H9 (cell line): ENCODE results near the gene COQ10B. TPM values are rescaled to one million over a fixed set of nuclear protein-coding genes. Genes with fewer than 3 reads are reported as not detected.

Experiments used
- DNase-seq: peaks from one replicate; pipeline ENCODE4 v3.0.0-alpha.2; 2017
- H2AFZ ChIP-seq: one replicate; pipeline ENCODE4 v1.6.1; 2013; ENCODE audit warnings: mild to moderate bottlenecking, low read length, control low read depth, moderate library complexity
- H2AK5ac ChIP-seq: 2 replicates; pipeline ENCODE4 v1.6.1; 2013; ENCODE audit warnings: low read length, control low read depth, mixed read lengths; ENCODE audit not compliant: insufficient read length
- H2BK120ac ChIP-seq: one replicate; pipeline ENCODE4 v1.6.1; 2013; ENCODE audit warnings: low read depth, mild to moderate bottlenecking, low read length, control low read depth, inconsistent platforms; ENCODE audit not compliant: poor library complexity, severe bottlenecking
- H2BK12ac ChIP-seq: 2 replicates; pipeline ENCODE4 v1.6.1; 2013; ENCODE audit warnings: low read length, control low read depth, mixed read lengths, low read depth; ENCODE audit not compliant: insufficient read length
- H2BK15ac ChIP-seq: 2 replicates; pipeline ENCODE4 v1.6.1; 2013; ENCODE audit warnings: low read depth, low read length, control low read depth
- H2BK20ac ChIP-seq: one replicate; pipeline ENCODE4 v1.6.1; 2013; ENCODE audit warnings: low read depth, mild to moderate bottlenecking, low read length, control low read depth, inconsistent platforms; ENCODE audit not compliant: poor library complexity, severe bottlenecking
- H2BK5ac ChIP-seq: 2 replicates; pipeline ENCODE4 v1.6.1; 2013; ENCODE audit warnings: low read length, control low read depth, mixed read lengths; ENCODE audit not compliant: insufficient read length
- H3K14ac ChIP-seq: 2 replicates; pipeline ENCODE4 v1.6.1; 2013; ENCODE audit warnings: low read length, control low read depth; ENCODE audit not compliant: insufficient read depth
- H3K18ac ChIP-seq: 2 replicates; pipeline ENCODE4 v1.6.1; 2013; ENCODE audit warnings: low read depth, mild to moderate bottlenecking, mixed read lengths, low read length, control low read depth; ENCODE audit not compliant: insufficient read length
- H3K23ac ChIP-seq: 2 replicates; pipeline ENCODE4 v1.6.1; 2013; ENCODE audit warnings: low read length, control low read depth, mixed read lengths, low read depth; ENCODE audit not compliant: insufficient read length
- H3K23me2 ChIP-seq: 2 replicates; pipeline ENCODE4 v1.6.1; 2013; ENCODE audit warnings: low read depth, mild to moderate bottlenecking, mixed read lengths, low read length, control low read depth; ENCODE audit not compliant: insufficient read length, poor library complexity, severe bottlenecking
- H3K27ac ChIP-seq: 2 replicates; pipeline ENCODE4 v1.5.1; 2013; ENCODE audit warnings: low read length, control low read depth, mixed read lengths, low read depth; ENCODE audit not compliant: insufficient read length
- H3K27me3 ChIP-seq: 2 replicates; pipeline ENCODE4 v1.6.1; 2013; ENCODE audit warnings: low read length, control low read depth, inconsistent platforms; ENCODE audit not compliant: insufficient read depth
- H3K4ac ChIP-seq: 2 replicates; pipeline ENCODE4 v1.6.1; 2013; ENCODE audit warnings: low read depth, mild to moderate bottlenecking, control low read depth, inconsistent platforms, low read length, moderate library complexity
- H3K4me1 ChIP-seq: 2 replicates; pipeline ENCODE4 v1.6.1; 2013; ENCODE audit warnings: low read length, control low read depth, inconsistent platforms; ENCODE audit not compliant: insufficient read depth
- H3K4me2 ChIP-seq: 2 replicates; pipeline ENCODE4 v1.6.1; 2013; ENCODE audit warnings: low read length, control low read depth, mixed read lengths; ENCODE audit not compliant: insufficient read length, insufficient read depth
- H3K56ac ChIP-seq: 2 replicates; pipeline ENCODE4 v1.6.1; 2013; ENCODE audit warnings: low read depth, mild to moderate bottlenecking, mixed read lengths, low read length, control low read depth; ENCODE audit not compliant: insufficient read length
- H3K79me1 ChIP-seq: 2 replicates; pipeline ENCODE4 v1.6.1; 2013; ENCODE audit warnings: low read depth, mild to moderate bottlenecking, moderate library complexity, low read length, control low read depth, inconsistent platforms; ENCODE audit not compliant: insufficient read depth, poor library complexity, severe bottlenecking
- H3K79me2 ChIP-seq: 2 replicates; pipeline ENCODE4 v1.6.1; 2013; ENCODE audit warnings: low read length, control low read depth, inconsistent platforms; ENCODE audit not compliant: insufficient read depth
- H3K9ac ChIP-seq: 2 replicates; pipeline ENCODE4 v1.6.1; 2013; ENCODE audit warnings: low read length, control low read depth, mixed read lengths; ENCODE audit not compliant: insufficient read length; ENCODE audit errors: extremely low read depth
- H3K9me3 ChIP-seq: one replicate; pipeline ENCODE4 v1.6.1; 2013; ENCODE audit warnings: low read depth, low read length, inconsistent platforms; ENCODE audit not compliant: control insufficient read depth
- H3T11ph ChIP-seq: one replicate; pipeline ENCODE4 v1.6.1; 2013; ENCODE audit warnings: mild to moderate bottlenecking, low read length, control low read depth, inconsistent platforms
- H4K20me1 ChIP-seq: one replicate; pipeline ENCODE4 v1.6.1; 2013; ENCODE audit not compliant: control insufficient read depth, insufficient read length, insufficient read depth
- H4K5ac ChIP-seq: 2 replicates; pipeline ENCODE4 v1.6.1; 2013; ENCODE audit warnings: low read depth, mild to moderate bottlenecking, mixed read lengths, low read length, control low read depth; ENCODE audit not compliant: insufficient read length
- H4K8ac ChIP-seq: replicated peaks from 2 replicates; pipeline ENCODE4 v1.6.1; 2013; ENCODE audit warnings: low read length, control low read depth, mixed read lengths, low read depth; ENCODE audit not compliant: insufficient read length
- H4K91ac ChIP-seq: 2 replicates; pipeline ENCODE4 v1.6.1; 2013; ENCODE audit warnings: low read depth, mild to moderate bottlenecking, moderate library complexity, mixed read lengths, low read length, control low read depth; ENCODE audit not compliant: insufficient read length
- H3K27ac Mint-ChIP-seq, 3 experiments: 2 replicates in 2 of 3; 3 replicates in 1 of 3; pipeline ENCODE4 v1.8.0; 2020 to 2021; ENCODE audit warnings: mixed read lengths in 3 of 3, mild to moderate bottlenecking in 1 of 3, moderate library complexity in 1 of 3
- H3K27me3 Mint-ChIP-seq: 2 replicates; pipeline ENCODE4 v1.8.0; 2021; ENCODE audit warnings: low read depth, mild to moderate bottlenecking, moderate library complexity, mixed read lengths
- H3K36me3 Mint-ChIP-seq, 3 experiments: 2 replicates in 2 of 3; 3 replicates in 1 of 3; pipeline ENCODE4 v1.8.0; 2020 to 2021; ENCODE audit warnings: low read depth in 3 of 3, mixed read lengths in 3 of 3; ENCODE audit not compliant: insufficient read depth in 1 of 3
- H3K4me1 Mint-ChIP-seq, 2 experiments: 2 replicates each; pipeline ENCODE4 v1.8.0; 2020; ENCODE audit warnings: mixed read lengths in 2 of 2
- H3K4me3 Mint-ChIP-seq, 2 experiments: 2 replicates in 1 of 2; 3 replicates in 1 of 2; pipeline ENCODE4 v1.8.0; 2020 to 2021; ENCODE audit warnings: mild to moderate bottlenecking in 2 of 2, mixed read lengths in 2 of 2, moderate library complexity in 1 of 2
- H3K9me3 Mint-ChIP-seq, 2 experiments: 2 replicates in 1 of 2; 3 replicates in 1 of 2; pipeline ENCODE4 v1.8.0; 2020; ENCODE audit warnings: mild to moderate bottlenecking in 2 of 2, mixed read lengths in 2 of 2, moderate library complexity in 1 of 2
- WGBS: extraction: QIAGEN DNeasy Blood & Tissue Kit; methylation state at CpG from one replicate; pipeline ENCODE4 v1.1.7; 2013; ENCODE audit warnings: missing lambda C conversion rate, low lambda C conversion rate, mixed read lengths; ENCODE audit not compliant: insufficient read length; ENCODE audit errors: extremely low coverage; 5-methylcytosine and 5-hydroxymethylcytosine counted together
- total RNA-seq: library from RNA; stranded (reverse); gene quantifications from 2 replicates; pipeline ENCODE4 v1.2.1, GENCODE V29; 2021
- TF ChIP-seq, protein P1 (sequence below): fragments of 200-600 bp; sonication (generic); conservative IDR thresholded peaks from 3 replicates; pipeline ENCODE4 v1.8.0; 2021; ENCODE audit warnings: antibody characterized with exemption, mild to moderate bottlenecking

COQ10B gene
- total RNA-seq, 1 experiment from 2014 or later: 16.2 TPM

DNA sequence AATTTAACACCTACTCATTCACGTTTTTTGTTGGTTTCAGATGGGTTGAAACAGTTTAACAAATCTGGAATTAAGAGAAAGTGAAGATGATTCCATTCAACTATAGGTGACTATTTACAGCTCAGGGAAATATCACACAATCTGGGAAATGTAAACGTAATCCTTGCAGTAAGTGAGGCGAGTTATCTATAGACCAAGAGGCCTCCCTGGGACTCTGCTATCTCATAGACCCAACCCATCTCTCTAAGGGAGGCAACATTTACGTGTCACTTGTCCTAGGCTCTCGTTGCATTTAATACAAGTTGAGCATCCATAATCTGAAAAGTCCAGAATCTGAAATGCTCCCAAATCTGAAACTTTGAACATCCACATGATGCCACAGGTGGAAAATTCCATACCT is 60.6 kb downstream of the COQ10B start:
- Histone ChIP-seq H3K79me2 (peaks cover 16% of the 10 kb centered on the region; the same call in 1 of the 2 replicates), H3K4ac (no peak overlapping the region), H3K23ac (no peak overlapping the region), H3K18ac (no peak overlapping the region), H4K20me1 (no peaks in the 10 kb centered on the region), H3K9me3 (no peaks in the 10 kb centered on the region), H4K5ac (no peak overlapping the region), H3K56ac (no peak overlapping the region), H2AFZ (no peak overlapping the region), H2BK12ac (no peak overlapping the region), H2BK120ac (no peak overlapping the region), H3K27ac (no peak overlapping the region), H3K23me2 (peaks cover 7% of the 10 kb centered on the region), H3K4me2 (no peak overlapping the region), H3K79me1 (no peaks in the 10 kb centered on the region), H3K4me1 (0 out of 2 replicates have a peak, but pooled peaks cover 3% of the 10 kb centered on the region), H3K9ac (no peak overlapping the region), H4K91ac (no peak overlapping the region), H3K27me3 (no peaks in the 10 kb centered on the region), H2BK5ac (no peak overlapping the region), H2BK15ac (no peak overlapping the region), H2AK5ac (no peak overlapping the region), H4K8ac (no peak overlapping the region), H2BK20ac (no peak overlapping the region), H3T11ph (no peak overlapping the region), H3K14ac (no peak overlapping the region)
- no CpG with 5 or more reads among the region's 5 CpGs for WGBS
- no peaks in the 10 kb centered on the region for H3K9me3 Mint-ChIP-seq
- no peak for DNase-seq
- H3K27ac Mint-ChIP-seq: no peak overlapping the region
- H3K4me3 Mint-ChIP-seq: no peak overlapping the region
- TF ChIP-seq, protein P1, sequence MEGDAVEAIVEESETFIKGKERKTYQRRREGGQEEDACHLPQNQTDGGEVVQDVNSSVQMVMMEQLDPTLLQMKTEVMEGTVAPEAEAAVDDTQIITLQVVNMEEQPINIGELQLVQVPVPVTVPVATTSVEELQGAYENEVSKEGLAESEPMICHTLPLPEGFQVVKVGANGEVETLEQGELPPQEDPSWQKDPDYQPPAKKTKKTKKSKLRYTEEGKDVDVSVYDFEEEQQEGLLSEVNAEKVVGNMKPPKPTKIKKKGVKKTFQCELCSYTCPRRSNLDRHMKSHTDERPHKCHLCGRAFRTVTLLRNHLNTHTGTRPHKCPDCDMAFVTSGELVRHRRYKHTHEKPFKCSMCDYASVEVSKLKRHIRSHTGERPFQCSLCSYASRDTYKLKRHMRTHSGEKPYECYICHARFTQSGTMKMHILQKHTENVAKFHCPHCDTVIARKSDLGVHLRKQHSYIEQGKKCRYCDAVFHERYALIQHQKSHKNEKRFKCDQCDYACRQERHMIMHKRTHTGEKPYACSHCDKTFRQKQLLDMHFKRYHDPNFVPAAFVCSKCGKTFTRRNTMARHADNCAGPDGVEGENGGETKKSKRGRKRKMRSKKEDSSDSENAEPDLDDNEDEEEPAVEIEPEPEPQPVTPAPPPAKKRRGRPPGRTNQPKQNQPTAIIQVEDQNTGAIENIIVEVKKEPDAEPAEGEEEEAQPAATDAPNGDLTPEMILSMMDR: no peak
- H3K36me3 Mint-ChIP-seq: peaks cover 0 to 3% (median 1%) of the 10 kb centered on the region in 3 experiments; a peak in 2 of 7 replicates
- no peaks in the 10 kb centered on the region; the same call in 1 of the 2 replicates for H3K27me3 Mint-ChIP-seq
- peaks cover 15 to 23% of the 10 kb centered on the region in 2 experiments for H3K4me1 Mint-ChIP-seq
